Loucy (cell line): Measurements from ENCODE around the gene CHN1.

Source experiments
- H2AFZ ChIP-seq: fragments of 200-600 bp; sonication (generic); 2 replicates; pipeline ENCODE4 v1.6.0; 2016; ENCODE audit warnings: antibody characterized with exemption, mild to moderate bottlenecking, low read length, moderate library complexity
- H3F3A ChIP-seq: fragments of 200-600 bp; 2 replicates; pipeline ENCODE4 v1.6.0; 2016; ENCODE audit warnings: antibody characterized with exemption, low read depth, mild to moderate bottlenecking
- H3K27me3 ChIP-seq: fragments of 200-600 bp; sonication (generic); 2 replicates; pipeline ENCODE4 v1.6.1; 2014; ENCODE audit warnings: low read length, mild to moderate bottlenecking; ENCODE audit not compliant: insufficient read depth, poor library complexity, severe bottlenecking
- H3K36me3 ChIP-seq: fragments of 200-600 bp; sonication (generic); 2 replicates; pipeline ENCODE4 v1.6.1; 2016; ENCODE audit warnings: low read length; ENCODE audit not compliant: insufficient read depth
- H3K4me1 ChIP-seq: fragments of 200-600 bp; sonication (generic); 2 replicates; pipeline ENCODE4 v1.5.1; 2014; ENCODE audit warnings: low read length, mild to moderate bottlenecking; ENCODE audit not compliant: insufficient read depth, poor library complexity, severe bottlenecking
- H3K4me2 ChIP-seq: fragments of 200-600 bp; sonication (generic); 2 replicates; pipeline ENCODE4 v1.6.0; 2014; ENCODE audit warnings: antibody characterized with exemption, low read length, low read depth, mild to moderate bottlenecking; ENCODE audit not compliant: poor library complexity, severe bottlenecking
- H3K4me3 ChIP-seq: fragments of 200-600 bp; sonication (generic); 2 replicates; pipeline ENCODE4 v1.5.1; 2014; ENCODE audit warnings: low read length, mild to moderate bottlenecking, mixed read lengths; ENCODE audit not compliant: poor library complexity, severe bottlenecking
- H3K79me2 ChIP-seq: fragments of 200-600 bp; sonication (generic); 2 replicates; pipeline ENCODE4 v1.6.1; 2014; ENCODE audit warnings: low read length; ENCODE audit not compliant: insufficient read depth
- H3K9ac ChIP-seq: fragments of 200-600 bp; sonication (generic); 2 replicates; pipeline ENCODE4 v1.6.0; 2014; ENCODE audit warnings: mild to moderate bottlenecking, low read depth, low read length, moderate library complexity; ENCODE audit not compliant: poor library complexity, severe bottlenecking
- H3K9me2 ChIP-seq: fragments of 200-600 bp; sonication (generic); replicated peaks from 2 replicates; pipeline ENCODE4 v1.6.1; 2016; ENCODE audit warnings: low read depth, low read length, mixed read lengths
- H3K9me3 ChIP-seq: fragments of 200-600 bp; sonication (generic); 2 replicates; pipeline ENCODE4 v1.6.1; 2014; ENCODE audit warnings: mild to moderate bottlenecking, antibody characterized with exemption, low read length, low read depth; ENCODE audit not compliant: insufficient read depth
- H4K20me1 ChIP-seq: fragments of 200-600 bp; sonication (generic); 2 replicates; pipeline ENCODE4 v1.6.0; 2014; ENCODE audit warnings: antibody characterized with exemption, low read length, mild to moderate bottlenecking; ENCODE audit not compliant: insufficient read depth, poor library complexity, severe bottlenecking
- CTCF ChIP-seq: fragments of 200-600 bp; sonication (generic); conservative IDR thresholded peaks from 2 replicates; pipeline ENCODE4 v1.5.1; 2014; ENCODE audit warnings: mild to moderate bottlenecking, antibody characterized with exemption, low read length
- EZH2phosphoT487 ChIP-seq: fragments of 200-600 bp; IDR thresholded peaks from 2 replicates; pipeline ENCODE4 v1.6.1; 2018; ENCODE audit warnings: antibody characterized with exemption, mild to moderate bottlenecking, moderate library complexity, borderline replicate concordance

Gene CHN1

GRCh38 chr2:174820361-174820760 is 184.8 kb downstream of the CHN1 start:
- Histone ChIP-seq H3K9ac (no peak overlapping the region), H3K4me3 (no peak overlapping the region), H3K36me3 (no peaks in the 10 kb centered on the region), H3K9me3 (no peaks in the 10 kb centered on the region), H2AFZ (no peak overlapping the region), H3F3A (no peaks in the 10 kb centered on the region), H3K9me2 (no peaks in the 10 kb centered on the region), H3K79me2 (no peaks in the 10 kb centered on the region), H3K27me3 (no peaks in the 10 kb centered on the region), H4K20me1 (no peaks in the 10 kb centered on the region), H3K4me1 (no peaks in the 10 kb centered on the region), H3K4me2 (no peak overlapping the region)
- TF ChIP-seq EZH2phosphoT487 = no peak
- no peak for TF ChIP-seq CTCF

- Histone ChIP-seq H3K4me2 (no peak overlapping the region), H3K27me3 (no peaks in the 10 kb centered on the region), H3K36me3 (no peaks in the 10 kb centered on the region), H3K4me1 (no peaks in the 10 kb centered on the region), H2AFZ (no peak overlapping the region), H3K9me2 (no peaks in the 10 kb centered on the region), H3K79me2 (no peaks in the 10 kb centered on the region), H4K20me1 (no peaks in the 10 kb centered on the region), H3K9me3 (no peaks in the 10 kb centered on the region), H3K4me3 (no peak overlapping the region), H3K9ac (no peak overlapping the region), H3F3A (no peaks in the 10 kb centered on the region)
- no peak for TF ChIP-seq EZH2phosphoT487
- TF ChIP-seq CTCF = no peak
These were observed 189.7 kb downstream of the CHN1 start for GRCh38 chr2:174815526-174815925.

- Histone ChIP-seq H3K4me1 (no peaks in the 10 kb centered on the region), H3K79me2 (no peaks in the 10 kb centered on the region), H3K27me3 (no peaks in the 10 kb centered on the region), H2AFZ (no peak overlapping the region), H3K9ac (no peak overlapping the region), H3K4me3 (no peak overlapping the region), H4K20me1 (no peaks in the 10 kb centered on the region), H3K4me2 (no peak overlapping the region), H3K9me3 (no peaks in the 10 kb centered on the region), H3K36me3 (no peaks in the 10 kb centered on the region), H3F3A (no peaks in the 10 kb centered on the region), H3K9me2 (no peaks in the 10 kb centered on the region)
- TF ChIP-seq CTCF = no peak
- no peak for TF ChIP-seq EZH2phosphoT487
These were observed 193.1 kb downstream of the CHN1 start for GRCh38 chr2:174812037-174812436.
